K562 (cell line): ENCODE measurements around the gene SLC25A1. TPM values are rescaled to one million over a fixed set of nuclear protein-coding genes. Genes with fewer than 3 reads are reported as not detected.

Source experiments
- ASH1L ChIP-seq: fragments of 450-650 bp; IDR thresholded peaks from 2 replicates; pipeline ENCODE4 v1.6.1; 2018; ENCODE audit warnings: borderline replicate concordance, mild to moderate bottlenecking, low read depth; ENCODE audit not compliant: partially characterized antibody
- BRD4 ChIP-seq: fragments of 200-600 bp; sonication (generic); IDR thresholded peaks from 2 replicates; pipeline ENCODE4 v1.6.1; 2017; ENCODE audit warnings: inconsistent platforms
- CEBPB ChIP-seq: fragments of 450-650 bp; IDR thresholded peaks from 2 replicates; pipeline ENCODE4 v1.6.1; 2016; ENCODE audit warnings: missing genetic modification characterization, missing compliant biosample characterization
- CHCHD3 ChIP-seq: fragments of 250-450 bp; sonication (Bioruptor Pico); IDR thresholded peaks from 2 replicates; pipeline ENCODE4 v2.1.2; 2022; ENCODE audit warnings: mild to moderate bottlenecking
- ELF2 ChIP-seq: fragments of 250-450 bp; sonication (Bioruptor Pico); IDR thresholded peaks from 2 replicates; pipeline ENCODE4 v1.5.0; 2021; ENCODE audit warnings: mild to moderate bottlenecking
- KDM5B ChIP-seq: fragments of 200-600 bp; sonication (generic); IDR thresholded peaks from 2 replicates; pipeline ENCODE4 v1.6.1; 2012; ENCODE audit warnings: low read depth, mild to moderate bottlenecking, moderate library complexity, low read length, control low read depth, inconsistent platforms; ENCODE audit not compliant: insufficient replicate concordance
- MXI1 ChIP-seq: IDR thresholded peaks from 2 replicates; pipeline ENCODE4 v1.6.1; 2011; ENCODE audit warnings: low read depth, mild to moderate bottlenecking, improper control_type of control experiment, low read length
- NFATC3 ChIP-seq: fragments of 450-650 bp; IDR thresholded peaks from 2 replicates; pipeline ENCODE4 v1.6.1; 2017; ENCODE audit warnings: mild to moderate bottlenecking
- NFXL1 ChIP-seq: fragments of 450-650 bp; formaldehyde crosslinking; IDR thresholded peaks from 2 replicates; pipeline ENCODE4 v1.4.0; 2021; ENCODE audit warnings: mild to moderate bottlenecking
- PHF21A ChIP-seq: fragments of 450-650 bp; IDR thresholded peaks from 2 replicates; pipeline ENCODE4 v1.6.1; 2017; ENCODE audit warnings: low read depth, borderline replicate concordance
- POLR2H ChIP-seq: IDR thresholded peaks from 2 replicates; pipeline ENCODE4 v1.6.1; 2016; ENCODE audit warnings: missing genetic modification characterization, low read depth, mild to moderate bottlenecking, control low read depth, missing compliant biosample characterization, moderate library complexity
- RBM34 ChIP-seq: fragments of 200-400 bp; formaldehyde crosslinking; IDR thresholded peaks from 2 replicates; pipeline ENCODE4 v1.6.1; 2018; ENCODE audit warnings: low read length, borderline replicate concordance; ENCODE audit not compliant: insufficient read depth
- RHOXF2B ChIP-seq: fragments of 250-450 bp; sonication (Bioruptor Pico); conservative IDR thresholded peaks from 2 replicates; pipeline ENCODE4 v1.5.1; 2021
- SAFB2 ChIP-seq: fragments of 200-400 bp; formaldehyde crosslinking; IDR thresholded peaks from 2 replicates; pipeline ENCODE4 v1.6.1; 2018; ENCODE audit warnings: borderline replicate concordance, low read length, low read depth, moderate library complexity; ENCODE audit not compliant: severe bottlenecking
- SMARCA5 ChIP-seq: fragments of 450-650 bp; IDR thresholded peaks from 2 replicates; pipeline ENCODE4 v1.6.1; 2016
- SMARCE1 ChIP-seq: fragments of 450-650 bp; IDR thresholded peaks from 2 replicates; pipeline ENCODE4 v1.7.1; 2016; ENCODE audit warnings: mild to moderate bottlenecking
- STAT5B ChIP-seq: fragments of 250-450 bp; sonication (Bioruptor Pico); IDR thresholded peaks from 2 replicates; pipeline ENCODE4 v1.8.0; 2021; ENCODE audit warnings: mild to moderate bottlenecking, inconsistent platforms
- TARDBP ChIP-seq: fragments of 450-650 bp; IDR thresholded peaks from 2 replicates; pipeline ENCODE4 v1.6.1; 2016
- U2AF2 ChIP-seq: fragments of 200-400 bp; formaldehyde crosslinking; optimal IDR thresholded peaks from 2 replicates; pipeline ENCODE3; 2017; ENCODE audit warnings: low read depth, mild to moderate bottlenecking, low read length
- ZFP1 ChIP-seq: fragments of 450-650 bp; formaldehyde crosslinking; IDR thresholded peaks from 2 replicates; pipeline ENCODE4 v1.4.0; 2020; ENCODE audit warnings: mild to moderate bottlenecking, mixed read lengths
- ZFP30 ChIP-seq: fragments of 250-450 bp; sonication (Bioruptor Pico); IDR thresholded peaks from 2 replicates; pipeline ENCODE4 v1.8.0; 2022; ENCODE audit warnings: moderate library complexity, mild to moderate bottlenecking, inconsistent platforms, borderline replicate concordance
- ZFX ChIP-seq: sonication (generic); formaldehyde crosslinking; IDR thresholded peaks from 2 replicates; pipeline ENCODE4 v1.8.0; 2022; ENCODE audit warnings: mild to moderate bottlenecking, missing genetic modification reagents, moderate library complexity
- ZNF124 ChIP-seq: sonication (generic); formaldehyde crosslinking; IDR thresholded peaks from 2 replicates; pipeline ENCODE4 v1.8.1; 2022; ENCODE audit warnings: missing genetic modification reagents
- ZNF282 ChIP-seq: sonication (generic); formaldehyde crosslinking; IDR thresholded peaks from 2 replicates; pipeline ENCODE4 v1.8.1; 2023; ENCODE audit warnings: missing genetic modification reagents
- ZNF707 ChIP-seq: fragments of 250-450 bp; sonication (Bioruptor Pico); conservative IDR thresholded peaks from 2 replicates; pipeline ENCODE4 v1.8.0; 2022; ENCODE audit warnings: inconsistent platforms, mild to moderate bottlenecking, moderate library complexity
- ZNF764 ChIP-seq: fragments of 250-450 bp; sonication (Bioruptor Pico); IDR thresholded peaks from 2 replicates; pipeline ENCODE4 v1.4.0; 2020; ENCODE audit warnings: low read depth, mild to moderate bottlenecking, moderate library complexity
- ZNF830 ChIP-seq: fragments of 250-450 bp; sonication (Bioruptor Pico); IDR thresholded peaks from 2 replicates; pipeline ENCODE4 v1.5.0; 2021; ENCODE audit warnings: mild to moderate bottlenecking
- polyA plus RNA-seq, 8 experiments: library from polyadenylated mRNA; depleted of rRNA in 4 of 8; stranded (reverse) in 5 of 8; unstranded in 3 of 8; fragments of >200 nt; fragmentation: Nextera tagmentation in 2 of 8; fragmentation: Illumina TruSeq in 1 of 8; extraction: Ambion mirVana in 2 of 8; extraction: Trizol in 1 of 8; gene quantifications; 2 replicates each; pipeline versions ENCODE4 v1.2.1 to v1.2.3, GENCODE V29; 2011 to 2014; ENCODE audit warnings: inconsistent platforms in 1 of 8, missing spikeins in 1 of 8
- total RNA-seq, 7 experiments: library from RNA; depleted of rRNA in 6 of 7; stranded (reverse); fragments of >200 nt in 6 of 7; fragmentation: Illumina TruSeq in 2 of 7; extraction: Trizol in 2 of 7; gene quantifications; 2 replicates each; pipeline versions ENCODE4 v1.2.1 to v1.2.3, GENCODE V29; 2011 to 2021; ENCODE audit warnings: low replicate concordance in 1 of 7
- TF ChIP-seq, protein P1 (sequence below): fragments of 450-650 bp; formaldehyde crosslinking; IDR thresholded peaks from 2 replicates; pipeline ENCODE4 v1.4.0; 2020; ENCODE audit warnings: mild to moderate bottlenecking, mixed read lengths
- TF ChIP-seq, protein P2 (sequence below): sonication (generic); formaldehyde crosslinking; IDR thresholded peaks from 2 replicates; pipeline ENCODE4 v1.8.1; 2023; ENCODE audit warnings: mild to moderate bottlenecking, missing genetic modification reagents, moderate library complexity

The SLC25A1 gene
- total and polyA plus RNA-seq, 9 of the 15 experiments (the other 6 are each of a cell fraction or from before 2014, with no cell fraction given): 11.0 to 408 (median 110) TPM

DNA sequence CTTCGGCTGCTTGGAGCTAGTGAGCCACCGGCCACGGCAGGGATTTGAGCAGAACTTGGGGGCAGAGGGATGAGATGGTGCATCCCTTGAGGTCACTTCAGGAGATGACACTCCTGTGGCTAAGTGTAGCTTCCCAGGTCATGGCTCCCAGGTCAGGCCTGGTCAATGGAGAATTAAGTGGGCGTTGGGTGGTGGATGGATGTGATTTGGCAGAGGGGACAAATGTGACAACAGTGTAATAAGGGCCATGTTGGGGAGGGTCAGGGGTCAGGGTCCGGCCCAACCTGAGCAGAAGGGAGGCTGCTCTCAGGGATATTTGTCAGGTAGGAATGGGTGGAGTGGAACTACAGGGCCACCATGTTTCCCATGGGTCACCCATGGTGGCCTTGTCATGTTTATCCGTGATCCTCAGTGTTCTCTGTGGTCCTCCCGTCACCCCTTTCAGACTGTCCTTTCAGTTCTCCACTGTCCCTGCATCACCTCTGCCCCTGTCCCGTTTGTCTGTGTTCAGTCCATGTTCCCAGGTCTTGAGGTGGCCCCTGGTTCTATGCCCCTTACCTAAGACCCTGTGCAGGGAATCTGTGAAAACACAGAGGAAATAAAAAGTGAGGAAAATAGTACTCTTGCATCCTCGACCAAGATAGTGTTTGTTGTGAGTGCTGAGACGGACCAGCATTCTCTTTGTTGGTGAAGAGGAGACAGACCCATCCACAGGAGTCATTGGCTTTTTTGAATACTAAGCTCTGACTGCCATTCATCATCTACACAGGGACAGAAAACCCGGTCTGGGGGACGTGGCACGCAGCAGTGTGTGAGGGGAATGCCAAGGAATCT is 6.1 kb downstream of the SLC25A1 start (continued):
- TF ChIP-seq ZNF707 (CRISPR knock-in tag) (no peak; the same call in 1 of the 2 replicates), SMARCE1 (no peak), ELF2 (CRISPR knock-in tag) (peak; percentile 61; the same call in 1 of the 2 replicates), ZFX (CRISPR knock-in tag) (no peak), NFATC3 (no peak), NFXL1 (no peak), RHOXF2B (no peak), ZNF282 (CRISPR knock-in tag) (no peak), RBM34 (no peak), ZNF124 (CRISPR knock-in tag) (no peak), CHCHD3 (CRISPR knock-in tag) (peak; percentile 76; the same call in 1 of the 2 replicates), KDM5B (peak; percentile 17), ZFP1 (no peak), ASH1L (no peak), U2AF2 (no peak), TARDBP (no peak), ZFP30 (CRISPR knock-in tag) (no peak), CEBPB (tag) (no peak), ZNF764 (CRISPR knock-in tag) (0 out of 2 replicates have a peak, but pooled peaks have one; percentile 23), ZNF830 (CRISPR knock-in tag) (no peak), BRD4 (no peak), MXI1 (no peak), SAFB2 (no peak), PHF21A (no peak), POLR2H (no peak), SMARCA5 (no peak), STAT5B (CRISPR knock-in tag) (no peak)
- TF ChIP-seq, protein P1, sequence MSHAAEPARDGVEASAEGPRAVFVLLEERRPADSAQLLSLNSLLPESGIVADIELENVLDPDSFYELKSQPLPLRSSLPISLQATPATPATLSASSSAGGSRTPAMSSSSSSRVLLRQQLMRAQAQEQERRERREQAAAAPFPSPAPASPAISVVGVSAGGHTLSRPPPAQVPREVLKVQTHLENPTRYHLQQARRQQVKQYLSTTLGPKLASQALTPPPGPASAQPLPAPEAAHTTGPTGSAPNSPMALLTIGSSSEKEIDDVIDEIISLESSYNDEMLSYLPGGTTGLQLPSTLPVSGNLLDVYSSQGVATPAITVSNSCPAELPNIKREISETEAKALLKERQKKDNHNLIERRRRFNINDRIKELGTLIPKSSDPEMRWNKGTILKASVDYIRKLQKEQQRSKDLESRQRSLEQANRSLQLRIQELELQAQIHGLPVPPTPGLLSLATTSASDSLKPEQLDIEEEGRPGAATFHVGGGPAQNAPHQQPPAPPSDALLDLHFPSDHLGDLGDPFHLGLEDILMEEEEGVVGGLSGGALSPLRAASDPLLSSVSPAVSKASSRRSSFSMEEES (CRISPR knock-in tag): no peak
- TF ChIP-seq, protein P2, sequence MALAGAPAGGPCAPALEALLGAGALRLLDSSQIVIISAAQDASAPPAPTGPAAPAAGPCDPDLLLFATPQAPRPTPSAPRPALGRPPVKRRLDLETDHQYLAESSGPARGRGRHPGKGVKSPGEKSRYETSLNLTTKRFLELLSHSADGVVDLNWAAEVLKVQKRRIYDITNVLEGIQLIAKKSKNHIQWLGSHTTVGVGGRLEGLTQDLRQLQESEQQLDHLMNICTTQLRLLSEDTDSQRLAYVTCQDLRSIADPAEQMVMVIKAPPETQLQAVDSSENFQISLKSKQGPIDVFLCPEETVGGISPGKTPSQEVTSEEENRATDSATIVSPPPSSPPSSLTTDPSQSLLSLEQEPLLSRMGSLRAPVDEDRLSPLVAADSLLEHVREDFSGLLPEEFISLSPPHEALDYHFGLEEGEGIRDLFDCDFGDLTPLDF: peak; percentile 54; the same call in 1 of the 2 replicates
